ENCODE data around the gene PDE9A.

Gene PDE9A

GRCh38 chr21:42676808-42677207, 23.4 kb downstream of the PDE9A start:
- Mint-ChIP-seq H3K4me1 (peaks cover 74% of the 10 kb centered on the region), H3K27ac (peak overlapping the region; percentile 90 to 97 (median 96)), H3K9me3 (no peaks in the 10 kb centered on the region), H3K4me3 (no peak overlapping the region), H3K27me3 (ENCODE audit: low read depth) (no peaks in the 10 kb centered on the region), H3K36me3 (ENCODE audit: low read depth) (peaks cover 21% of the 10 kb centered on the region)
- TF ChIP-seq CTCF (IDR thresholded peaks at IDR 0.05; ENCODE audit: unreplicated experiment in 3 of 3), result no peak

- H3K27me3 Mint-ChIP-seq (ENCODE audit: low read depth), result no peaks in the 10 kb centered on the region
Observed at GRCh38 chr21:42677339-42678321, 24.2 kb downstream of the PDE9A start.

GRCh38 chr21:42678618-42679295, 25.3 kb downstream of the PDE9A start:
- H3K9me3 Mint-ChIP-seq, result no peaks in the 10 kb centered on the region
- H3K4me3 Mint-ChIP-seq, result no peak overlapping the region
- H3K27ac Mint-ChIP-seq, result peak overlapping the region; percentile 86 to 96 (median 90)
- H3K27me3 Mint-ChIP-seq (ENCODE audit: low read depth), result no peaks in the 10 kb centered on the region
- H3K4me1 Mint-ChIP-seq, result peaks cover 71% of the 10 kb centered on the region
- peaks cover 36% of the 10 kb centered on the region for H3K36me3 Mint-ChIP-seq (ENCODE audit: low read depth)
- TF ChIP-seq CTCF (IDR thresholded peaks at IDR 0.05; ENCODE audit: unreplicated experiment in 3 of 3), result no peak

More at GRCh38 chr21:42677339-42678321, 24.2 kb downstream of the PDE9A start:
- Mint-ChIP-seq H3K4me1 (peaks cover 79% of the 10 kb centered on the region), H3K4me3 (peak overlapping the region; percentile 48 to 64 (median 57)), H3K9me3 (no peaks in the 10 kb centered on the region), H3K27ac (peak overlapping the region; percentile 86 to 96 (median 90)), H3K36me3 (ENCODE audit: low read depth) (peaks cover 28% of the 10 kb centered on the region)
- no peak for TF ChIP-seq CTCF (IDR thresholded peaks at IDR 0.05; ENCODE audit: unreplicated experiment in 3 of 3)

- Mint-ChIP-seq H3K9me3 (no peaks in the 10 kb centered on the region), H3K4me3 (peak overlapping the region in 1 of 3 experiments; percentile 47), H3K27me3 (ENCODE audit: low read depth) (no peaks in the 10 kb centered on the region), H3K4me1 (peaks cover 64% of the 10 kb centered on the region), H3K27ac (peak overlapping the region; percentile 72 to 85 (median 75)), H3K36me3 (ENCODE audit: low read depth) (peaks cover 40% of the 10 kb centered on the region)
- peak in 2 of 3 experiments; percentile 10 to 11 for TF ChIP-seq CTCF (IDR thresholded peaks at IDR 0.05; ENCODE audit: unreplicated experiment in 3 of 3)
Observed at GRCh38 chr21:42679319-42680057, 26.1 kb downstream of the PDE9A start.

- peaks cover 40% of the 10 kb centered on the region for H3K36me3 Mint-ChIP-seq (ENCODE audit: low read depth)
- H3K9me3 Mint-ChIP-seq, result no peaks in the 10 kb centered on the region
- no peak overlapping the region for H3K27ac Mint-ChIP-seq
- H3K27me3 Mint-ChIP-seq (ENCODE audit: low read depth), result no peaks in the 10 kb centered on the region
- H3K4me1 Mint-ChIP-seq, result peaks cover 58% of the 10 kb centered on the region
- no peak overlapping the region for H3K4me3 Mint-ChIP-seq
- TF ChIP-seq CTCF (IDR thresholded peaks at IDR 0.05; ENCODE audit: unreplicated experiment in 3 of 3), result no peak
Observed at GRCh38 chr21:42680058-42680330, 26.6 kb downstream of the PDE9A start.

Measured in nephron (organoid).